ENCODE measurements around the gene RPS15A. TPM values are rescaled to one million over a fixed set of nuclear protein-coding genes. Genes with fewer than 3 reads are reported as not detected.

The RPS15A gene
- total and polyA plus RNA-seq, 2 of the 8 experiments (the other 6 are each of a cell fraction or from before 2014, with no cell fraction given), result 1,784 to 5,666 TPM

DNA sequence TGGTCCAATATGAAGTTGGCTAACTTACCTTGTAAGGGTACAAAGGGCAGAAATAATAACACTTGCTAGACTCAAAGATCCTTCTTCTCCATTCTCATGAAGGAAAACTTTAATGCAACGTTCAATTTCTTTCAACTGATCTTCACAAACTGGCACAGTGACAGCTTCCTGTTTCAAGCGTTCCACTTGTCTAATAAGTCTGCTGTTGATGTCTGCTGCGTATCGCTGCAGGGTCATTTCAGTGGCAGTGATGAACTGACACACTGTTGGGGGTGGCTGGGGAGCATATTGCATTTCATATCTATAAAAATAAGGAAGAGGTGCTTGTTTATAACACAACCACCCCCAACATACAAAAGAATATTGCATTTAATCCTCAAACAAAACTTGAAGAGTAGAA, 44.7 kb upstream of the RPS15A start (continued):
- TF ChIP-seq TCF12 (IDR thresholded peaks at IDR 0.05; ENCODE audit: low read depth, low read length) (no peak), PHF8 (conservative IDR thresholded peaks at IDR 0.05; ENCODE audit: low read depth, low read length) (no peak), HDAC6 (IDR thresholded peaks at IDR 0.05; ENCODE audit: low read depth, low read length) (no peak), JUN (IDR thresholded peaks at IDR 0.05; ENCODE audit: low read depth, low read length) (no peak), ZNF274 (IDR thresholded peaks at IDR 0.05; ENCODE audit: borderline replicate concordance, extremely low read depth, low read length) (no peak)
- TF ChIP-seq, protein P1, sequence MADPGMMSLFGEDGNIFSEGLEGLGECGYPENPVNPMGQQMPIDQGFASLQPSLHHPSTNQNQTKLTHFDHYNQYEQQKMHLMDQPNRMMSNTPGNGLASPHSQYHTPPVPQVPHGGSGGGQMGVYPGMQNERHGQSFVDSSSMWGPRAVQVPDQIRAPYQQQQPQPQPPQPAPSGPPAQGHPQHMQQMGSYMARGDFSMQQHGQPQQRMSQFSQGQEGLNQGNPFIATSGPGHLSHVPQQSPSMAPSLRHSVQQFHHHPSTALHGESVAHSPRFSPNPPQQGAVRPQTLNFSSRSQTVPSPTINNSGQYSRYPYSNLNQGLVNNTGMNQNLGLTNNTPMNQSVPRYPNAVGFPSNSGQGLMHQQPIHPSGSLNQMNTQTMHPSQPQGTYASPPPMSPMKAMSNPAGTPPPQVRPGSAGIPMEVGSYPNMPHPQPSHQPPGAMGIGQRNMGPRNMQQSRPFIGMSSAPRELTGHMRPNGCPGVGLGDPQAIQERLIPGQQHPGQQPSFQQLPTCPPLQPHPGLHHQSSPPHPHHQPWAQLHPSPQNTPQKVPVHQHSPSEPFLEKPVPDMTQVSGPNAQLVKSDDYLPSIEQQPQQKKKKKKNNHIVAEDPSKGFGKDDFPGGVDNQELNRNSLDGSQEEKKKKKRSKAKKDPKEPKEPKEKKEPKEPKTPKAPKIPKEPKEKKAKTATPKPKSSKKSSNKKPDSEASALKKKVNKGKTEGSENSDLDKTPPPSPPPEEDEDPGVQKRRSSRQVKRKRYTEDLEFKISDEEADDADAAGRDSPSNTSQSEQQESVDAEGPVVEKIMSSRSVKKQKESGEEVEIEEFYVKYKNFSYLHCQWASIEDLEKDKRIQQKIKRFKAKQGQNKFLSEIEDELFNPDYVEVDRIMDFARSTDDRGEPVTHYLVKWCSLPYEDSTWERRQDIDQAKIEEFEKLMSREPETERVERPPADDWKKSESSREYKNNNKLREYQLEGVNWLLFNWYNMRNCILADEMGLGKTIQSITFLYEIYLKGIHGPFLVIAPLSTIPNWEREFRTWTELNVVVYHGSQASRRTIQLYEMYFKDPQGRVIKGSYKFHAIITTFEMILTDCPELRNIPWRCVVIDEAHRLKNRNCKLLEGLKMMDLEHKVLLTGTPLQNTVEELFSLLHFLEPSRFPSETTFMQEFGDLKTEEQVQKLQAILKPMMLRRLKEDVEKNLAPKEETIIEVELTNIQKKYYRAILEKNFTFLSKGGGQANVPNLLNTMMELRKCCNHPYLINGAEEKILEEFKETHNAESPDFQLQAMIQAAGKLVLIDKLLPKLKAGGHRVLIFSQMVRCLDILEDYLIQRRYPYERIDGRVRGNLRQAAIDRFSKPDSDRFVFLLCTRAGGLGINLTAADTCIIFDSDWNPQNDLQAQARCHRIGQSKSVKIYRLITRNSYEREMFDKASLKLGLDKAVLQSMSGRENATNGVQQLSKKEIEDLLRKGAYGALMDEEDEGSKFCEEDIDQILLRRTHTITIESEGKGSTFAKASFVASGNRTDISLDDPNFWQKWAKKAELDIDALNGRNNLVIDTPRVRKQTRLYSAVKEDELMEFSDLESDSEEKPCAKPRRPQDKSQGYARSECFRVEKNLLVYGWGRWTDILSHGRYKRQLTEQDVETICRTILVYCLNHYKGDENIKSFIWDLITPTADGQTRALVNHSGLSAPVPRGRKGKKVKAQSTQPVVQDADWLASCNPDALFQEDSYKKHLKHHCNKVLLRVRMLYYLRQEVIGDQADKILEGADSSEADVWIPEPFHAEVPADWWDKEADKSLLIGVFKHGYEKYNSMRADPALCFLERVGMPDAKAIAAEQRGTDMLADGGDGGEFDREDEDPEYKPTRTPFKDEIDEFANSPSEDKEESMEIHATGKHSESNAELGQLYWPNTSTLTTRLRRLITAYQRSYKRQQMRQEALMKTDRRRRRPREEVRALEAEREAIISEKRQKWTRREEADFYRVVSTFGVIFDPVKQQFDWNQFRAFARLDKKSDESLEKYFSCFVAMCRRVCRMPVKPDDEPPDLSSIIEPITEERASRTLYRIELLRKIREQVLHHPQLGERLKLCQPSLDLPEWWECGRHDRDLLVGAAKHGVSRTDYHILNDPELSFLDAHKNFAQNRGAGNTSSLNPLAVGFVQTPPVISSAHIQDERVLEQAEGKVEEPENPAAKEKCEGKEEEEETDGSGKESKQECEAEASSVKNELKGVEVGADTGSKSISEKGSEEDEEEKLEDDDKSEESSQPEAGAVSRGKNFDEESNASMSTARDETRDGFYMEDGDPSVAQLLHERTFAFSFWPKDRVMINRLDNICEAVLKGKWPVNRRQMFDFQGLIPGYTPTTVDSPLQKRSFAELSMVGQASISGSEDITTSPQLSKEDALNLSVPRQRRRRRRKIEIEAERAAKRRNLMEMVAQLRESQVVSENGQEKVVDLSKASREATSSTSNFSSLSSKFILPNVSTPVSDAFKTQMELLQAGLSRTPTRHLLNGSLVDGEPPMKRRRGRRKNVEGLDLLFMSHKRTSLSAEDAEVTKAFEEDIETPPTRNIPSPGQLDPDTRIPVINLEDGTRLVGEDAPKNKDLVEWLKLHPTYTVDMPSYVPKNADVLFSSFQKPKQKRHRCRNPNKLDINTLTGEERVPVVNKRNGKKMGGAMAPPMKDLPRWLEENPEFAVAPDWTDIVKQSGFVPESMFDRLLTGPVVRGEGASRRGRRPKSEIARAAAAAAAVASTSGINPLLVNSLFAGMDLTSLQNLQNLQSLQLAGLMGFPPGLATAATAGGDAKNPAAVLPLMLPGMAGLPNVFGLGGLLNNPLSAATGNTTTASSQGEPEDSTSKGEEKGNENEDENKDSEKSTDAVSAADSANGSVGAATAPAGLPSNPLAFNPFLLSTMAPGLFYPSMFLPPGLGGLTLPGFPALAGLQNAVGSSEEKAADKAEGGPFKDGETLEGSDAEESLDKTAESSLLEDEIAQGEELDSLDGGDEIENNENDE (IDR thresholded peaks at IDR 0.05; ENCODE audit: insufficient replicate concordance, low read length), result no peak
